SHP77 treated with DMSO at 0.1 percent for 48 hours (cell line): Measurements from ENCODE around the gene TMEM8B.

ENCODE experiments used
- DNase-seq: peaks from one replicate; lab custom pipeline; 2025; lab: John Stamatoyannopoulos, UW

The TMEM8B gene, protein sequence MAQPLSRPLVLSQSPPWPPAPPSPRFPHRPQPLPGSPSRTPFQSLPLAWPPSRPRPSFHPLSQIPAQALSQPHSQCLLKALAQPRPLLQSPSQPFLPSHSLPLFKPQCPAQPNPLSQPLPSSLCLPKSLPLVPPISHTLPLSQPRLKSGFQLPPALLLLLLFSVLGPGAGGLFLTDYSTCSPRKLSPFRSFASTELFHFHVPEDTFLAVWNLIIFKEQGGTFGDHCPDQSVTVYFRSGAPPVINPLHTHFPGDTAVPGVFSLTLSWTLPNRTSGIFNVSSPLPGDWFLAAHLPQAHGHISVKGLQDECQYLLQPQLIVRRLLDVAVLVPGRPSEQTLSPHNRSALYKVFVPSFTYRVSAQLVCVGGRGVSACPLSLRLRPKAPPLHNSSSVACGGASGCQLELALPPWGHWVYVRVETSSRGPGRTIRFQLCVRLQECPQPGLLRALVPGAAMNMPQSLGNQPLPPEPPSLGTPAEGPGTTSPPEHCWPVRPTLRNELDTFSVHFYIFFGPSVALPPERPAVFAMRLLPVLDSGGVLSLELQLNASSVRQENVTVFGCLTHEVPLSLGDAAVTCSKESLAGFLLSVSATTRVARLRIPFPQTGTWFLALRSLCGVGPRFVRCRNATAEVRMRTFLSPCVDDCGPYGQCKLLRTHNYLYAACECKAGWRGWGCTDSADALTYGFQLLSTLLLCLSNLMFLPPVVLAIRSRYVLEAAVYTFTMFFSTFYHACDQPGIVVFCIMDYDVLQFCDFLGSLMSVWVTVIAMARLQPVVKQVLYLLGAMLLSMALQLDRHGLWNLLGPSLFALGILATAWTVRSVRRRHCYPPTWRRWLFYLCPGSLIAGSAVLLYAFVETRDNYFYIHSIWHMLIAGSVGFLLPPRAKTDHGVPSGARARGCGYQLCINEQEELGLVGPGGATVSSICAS

DNA sequence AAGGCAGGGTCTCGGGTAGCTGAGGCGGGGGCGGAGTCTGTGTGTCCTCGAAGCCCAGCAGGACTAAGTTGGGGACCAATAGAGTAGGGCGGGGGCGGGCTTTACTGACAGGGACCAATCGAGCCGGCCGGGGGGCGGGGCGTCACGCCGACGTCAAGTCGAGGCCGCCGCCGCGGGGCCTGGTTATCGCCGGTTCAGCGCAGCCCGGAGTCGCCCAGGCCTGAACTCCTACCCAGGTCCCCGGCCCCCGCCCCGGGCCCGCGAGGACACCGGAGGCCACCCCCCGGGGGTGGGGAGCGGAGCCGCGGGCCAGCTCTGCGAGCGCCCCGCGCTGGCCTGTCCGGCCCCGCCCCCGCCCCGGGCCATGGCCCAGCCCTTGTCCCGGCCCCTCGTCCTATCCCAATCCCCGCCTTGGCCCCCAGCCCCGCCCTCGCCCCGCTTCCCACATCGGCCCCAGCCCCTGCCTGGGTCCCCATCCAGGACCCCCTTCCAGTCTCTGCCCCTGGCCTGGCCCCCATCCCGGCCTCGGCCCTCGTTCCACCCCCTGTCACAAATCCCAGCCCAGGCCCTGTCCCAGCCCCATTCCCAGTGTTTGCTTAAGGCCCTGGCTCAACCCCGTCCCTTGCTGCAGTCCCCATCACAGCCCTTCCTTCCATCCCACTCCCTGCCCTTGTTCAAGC is at the start of gene TMEM8B:
TSS of gene TMEM8B (plus strand) at position 145 of the 680 bp plus-strand sequence. CDS start at position 365, 220 bp downstream.
- DNase-seq = peak; percentile 19

DNA sequence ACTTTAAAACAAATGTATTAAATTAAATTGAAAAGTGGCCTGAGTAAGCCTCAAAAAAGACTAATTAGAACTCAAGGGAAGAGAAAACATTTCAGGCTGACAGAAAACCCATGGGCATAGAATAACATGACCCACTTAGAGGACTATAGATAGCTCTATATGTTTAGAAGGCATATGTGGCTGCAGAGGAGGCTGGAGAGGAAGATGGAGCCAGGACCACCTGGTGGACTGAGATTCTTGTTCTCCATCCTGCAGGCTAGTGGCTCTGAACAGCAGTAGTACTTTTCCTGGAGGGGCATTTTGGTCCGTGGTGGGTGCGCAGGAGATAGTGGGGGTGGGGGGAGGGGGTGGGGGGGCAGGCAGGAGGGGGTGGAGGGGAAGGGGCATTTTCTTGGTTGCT is 48.0 kb upstream of the TMEM8B start:
- DNase-seq = no peak

DNA sequence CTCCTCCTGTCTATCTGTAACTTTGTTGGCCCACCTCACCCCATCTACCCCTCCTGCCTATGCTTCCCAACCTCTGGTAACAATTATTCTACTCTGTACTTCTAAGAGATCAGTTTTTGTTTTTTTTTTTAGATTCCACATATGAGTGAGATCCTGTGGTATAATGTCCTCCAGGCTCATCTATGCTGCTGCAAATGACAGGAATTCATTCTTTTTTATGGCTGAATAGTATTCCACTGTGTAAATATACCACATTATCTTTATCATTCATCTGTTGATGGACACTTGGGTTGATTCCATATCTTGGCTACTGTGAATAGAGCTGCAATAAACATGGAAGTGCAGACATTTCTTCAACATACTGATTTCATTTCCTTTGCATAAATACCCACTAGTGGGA is 45.6 kb upstream of the TMEM8B start:
- DNase-seq = no peak

DNA sequence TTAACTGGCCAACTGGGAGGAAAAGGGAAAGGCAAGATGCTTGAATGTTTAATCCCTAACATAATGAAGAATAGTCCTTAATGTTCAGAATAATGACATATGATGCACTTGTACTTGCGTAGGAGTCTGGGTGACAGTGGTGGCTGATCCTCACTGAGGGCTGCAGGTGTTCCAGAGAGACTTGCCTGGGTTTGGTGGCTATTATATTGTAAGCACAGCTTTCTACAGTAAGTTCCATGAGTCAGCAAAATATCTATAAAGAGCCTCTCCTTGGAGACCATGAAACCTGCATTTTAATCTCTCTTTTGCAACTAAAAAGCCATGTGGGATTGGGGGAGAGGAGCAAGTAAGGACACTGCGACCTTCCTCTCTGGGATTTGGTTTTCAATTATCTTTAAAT is 39.5 kb upstream of the TMEM8B start:
- no peak for DNase-seq

DNA sequence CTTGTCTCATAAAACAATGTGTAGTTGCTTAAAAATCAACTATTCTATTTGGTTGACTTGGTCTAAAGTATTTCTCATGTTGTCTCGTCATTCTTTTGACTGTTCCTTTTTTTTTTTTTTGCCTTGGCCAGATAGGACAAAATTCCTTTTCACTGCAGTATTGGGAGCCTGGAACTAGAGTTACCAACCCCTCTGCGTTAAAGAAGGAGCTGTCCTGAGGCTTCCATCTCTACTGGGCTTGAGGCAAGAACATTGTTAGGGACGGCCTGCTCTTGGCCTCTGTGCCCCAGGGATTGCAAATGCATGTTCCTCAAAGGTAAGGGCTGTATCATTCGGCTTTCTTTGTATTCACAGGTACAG is 39.0 kb upstream of the TMEM8B start:
- no peak for DNase-seq

DNA sequence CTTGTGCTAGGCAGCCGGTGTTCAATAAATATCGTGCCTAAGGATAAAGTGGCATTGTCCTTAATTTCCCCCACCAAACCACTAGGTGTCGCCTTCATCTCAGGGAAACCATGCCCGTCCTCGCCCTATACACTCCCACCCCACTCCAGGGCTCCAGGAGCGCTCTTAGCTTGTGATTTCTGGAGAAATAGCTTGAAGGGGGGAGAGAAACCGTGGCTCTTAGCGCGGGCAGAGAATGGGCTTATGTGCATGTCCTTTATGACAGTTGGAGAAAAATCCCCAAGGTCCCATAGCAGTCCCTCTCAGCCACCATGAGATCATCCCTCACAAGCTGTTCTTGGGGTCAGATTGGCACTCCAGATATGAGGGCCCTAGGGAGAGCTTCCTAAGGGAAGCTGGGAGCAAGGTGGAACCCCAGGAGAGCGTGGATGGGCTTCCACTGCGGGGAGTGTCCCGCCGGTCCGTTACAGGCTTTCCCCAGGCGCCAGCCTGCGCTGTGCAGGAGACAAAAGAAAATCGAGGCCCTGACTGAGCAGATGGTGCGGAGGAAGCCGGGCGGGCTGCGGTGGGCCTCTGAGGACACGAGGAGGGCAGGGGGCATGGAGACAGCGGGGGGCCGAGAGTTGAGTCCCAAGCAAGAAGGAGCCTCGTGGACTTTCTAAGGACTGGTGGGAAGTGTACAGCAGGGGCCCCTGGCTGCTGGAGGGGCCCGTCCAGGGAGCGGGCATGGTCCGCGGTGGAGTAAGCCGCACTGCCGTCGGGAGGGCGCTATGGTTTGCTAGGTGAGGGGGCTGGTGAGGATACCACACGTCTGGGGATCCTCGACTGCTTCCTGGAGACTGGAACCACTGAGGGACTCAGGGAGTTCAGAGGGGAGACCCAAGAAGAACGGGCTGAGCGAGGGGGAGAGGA is 38.4 kb upstream of the TMEM8B start:
- DNase-seq = no peak

DNA sequence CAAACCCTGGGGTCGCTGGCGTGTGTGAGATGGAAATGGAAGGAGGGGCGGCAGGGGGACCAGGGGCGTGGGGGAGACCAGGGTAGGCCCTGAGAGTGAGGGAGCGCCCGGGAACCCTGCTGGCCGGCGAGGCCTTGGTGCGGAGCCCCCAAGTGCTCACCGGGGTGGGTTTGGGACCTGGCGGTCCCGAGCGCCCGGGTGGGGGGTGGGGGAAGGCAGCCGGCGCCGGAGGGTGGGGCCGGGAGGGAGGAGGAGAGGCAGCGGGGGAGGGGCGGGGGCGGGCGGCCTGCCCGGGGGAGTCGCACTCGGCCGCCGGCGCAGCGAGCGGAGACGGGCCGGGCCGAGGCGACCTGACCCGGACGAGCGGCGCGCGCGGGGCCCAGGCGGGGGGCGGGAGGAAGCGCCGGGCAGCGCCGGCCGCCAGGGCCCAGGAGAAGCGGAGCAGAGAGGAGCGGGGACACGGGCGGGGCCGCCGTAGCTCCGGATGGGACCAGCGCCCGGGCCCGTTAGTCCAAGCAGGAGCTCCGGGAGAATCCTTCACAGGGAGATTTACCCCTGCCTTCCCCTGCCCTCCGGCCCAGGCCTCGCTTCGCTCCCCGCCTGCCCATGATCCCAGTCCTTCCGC is 37.6 kb upstream of the TMEM8B start, which contains the start of gene NPR2:
TSS of gene NPR2 (plus strand) at position 295 of the 625 bp plus-strand sequence. CDS start 818 bp downstream, outside the sequence.
- DNase-seq = no peak

DNA sequence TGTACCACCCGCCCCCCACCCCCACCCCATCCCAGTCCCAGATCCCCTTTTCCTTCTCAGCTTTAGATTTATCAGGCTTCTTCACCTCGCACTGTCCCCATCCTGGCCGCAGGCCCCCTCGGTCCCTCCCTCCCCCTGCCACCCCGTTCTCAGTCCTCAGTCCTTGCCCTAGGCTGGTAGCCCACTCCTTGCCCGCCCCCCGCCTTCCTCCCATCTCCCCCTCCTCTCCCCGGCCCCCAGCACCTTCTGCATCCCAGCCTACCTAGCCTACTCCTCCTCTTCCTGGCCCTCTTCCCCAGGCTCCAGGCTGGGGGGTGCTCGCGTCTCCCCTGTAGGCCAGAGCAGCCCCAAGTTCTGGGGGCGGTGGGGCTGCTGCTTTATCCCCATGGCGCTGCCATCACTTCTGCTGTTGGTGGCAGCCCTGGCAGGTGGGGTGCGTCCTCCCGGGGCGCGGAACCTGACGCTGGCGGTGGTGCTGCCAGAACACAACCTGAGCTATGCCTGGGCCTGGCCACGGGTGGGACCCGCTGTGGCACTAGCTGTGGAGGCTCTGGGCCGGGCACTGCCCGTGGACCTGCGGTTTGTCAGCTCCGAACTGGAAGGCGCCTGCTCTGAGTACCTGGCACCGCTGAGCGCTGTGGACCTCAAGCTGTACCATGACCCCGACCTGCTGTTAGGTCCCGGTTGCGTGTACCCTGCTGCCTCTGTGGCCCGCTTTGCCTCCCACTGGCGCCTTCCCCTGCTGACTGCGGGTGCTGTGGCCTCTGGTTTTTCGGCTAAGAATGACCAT is 36.8 kb upstream of the TMEM8B start:
- DNase-seq = no peak

DNA sequence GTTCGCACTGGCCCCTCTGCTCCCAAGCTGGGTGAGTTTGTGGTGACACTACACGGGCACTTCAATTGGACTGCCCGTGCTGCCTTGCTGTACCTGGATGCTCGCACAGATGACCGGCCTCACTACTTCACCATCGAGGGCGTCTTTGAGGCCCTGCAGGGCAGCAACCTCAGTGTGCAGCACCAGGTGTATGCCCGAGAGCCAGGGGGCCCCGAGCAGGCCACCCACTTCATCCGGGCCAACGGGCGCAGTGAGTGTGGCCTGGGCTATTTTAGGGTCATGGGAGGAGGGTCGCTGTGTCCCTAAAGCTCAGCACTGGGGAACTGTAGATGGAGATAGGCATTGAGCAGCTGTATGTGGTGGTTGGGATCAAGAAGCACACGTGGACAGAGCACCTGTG is 36.2 kb upstream of the TMEM8B start:
- no peak for DNase-seq

DNA sequence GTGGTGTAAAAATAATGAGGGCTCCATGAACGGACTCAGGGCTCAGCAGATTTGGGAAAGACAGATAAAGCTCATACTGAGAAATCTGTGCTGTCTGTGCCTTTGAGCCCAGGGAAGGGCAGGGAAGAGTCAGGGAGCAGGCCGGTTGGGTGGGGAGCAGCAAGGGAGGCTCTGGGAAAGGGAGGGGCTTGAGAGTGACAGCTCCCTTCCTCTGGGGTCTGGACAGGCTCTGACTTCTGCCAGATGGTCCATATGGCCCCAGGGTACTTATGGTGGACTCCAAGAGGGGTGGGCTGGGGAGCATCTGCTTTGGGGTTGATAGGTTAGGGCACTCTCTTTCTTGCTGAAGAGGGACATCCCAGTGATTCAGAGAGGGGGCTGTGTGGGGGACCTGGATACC is 35.6 kb upstream of the TMEM8B start:
- DNase-seq = no peak

DNA sequence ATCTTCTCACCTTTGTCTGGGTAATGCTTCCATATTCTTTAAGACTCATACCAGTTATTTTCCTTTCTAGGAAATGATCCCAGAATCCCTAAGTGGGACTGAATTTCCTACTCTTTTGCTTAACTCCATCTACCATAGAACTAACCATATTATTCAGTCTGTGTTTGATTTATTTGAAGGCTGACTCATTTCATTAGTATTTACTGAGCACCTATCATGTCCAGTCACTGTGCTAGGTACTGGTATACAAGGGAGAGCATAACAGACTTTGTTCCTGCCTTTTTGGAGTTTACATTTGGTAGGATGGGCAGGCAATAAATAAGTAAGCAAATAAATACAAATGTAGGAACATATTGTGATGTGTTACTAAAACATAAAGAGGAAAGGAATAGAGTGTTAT is 33.3 kb upstream of the TMEM8B start:
- no peak for DNase-seq

DNA sequence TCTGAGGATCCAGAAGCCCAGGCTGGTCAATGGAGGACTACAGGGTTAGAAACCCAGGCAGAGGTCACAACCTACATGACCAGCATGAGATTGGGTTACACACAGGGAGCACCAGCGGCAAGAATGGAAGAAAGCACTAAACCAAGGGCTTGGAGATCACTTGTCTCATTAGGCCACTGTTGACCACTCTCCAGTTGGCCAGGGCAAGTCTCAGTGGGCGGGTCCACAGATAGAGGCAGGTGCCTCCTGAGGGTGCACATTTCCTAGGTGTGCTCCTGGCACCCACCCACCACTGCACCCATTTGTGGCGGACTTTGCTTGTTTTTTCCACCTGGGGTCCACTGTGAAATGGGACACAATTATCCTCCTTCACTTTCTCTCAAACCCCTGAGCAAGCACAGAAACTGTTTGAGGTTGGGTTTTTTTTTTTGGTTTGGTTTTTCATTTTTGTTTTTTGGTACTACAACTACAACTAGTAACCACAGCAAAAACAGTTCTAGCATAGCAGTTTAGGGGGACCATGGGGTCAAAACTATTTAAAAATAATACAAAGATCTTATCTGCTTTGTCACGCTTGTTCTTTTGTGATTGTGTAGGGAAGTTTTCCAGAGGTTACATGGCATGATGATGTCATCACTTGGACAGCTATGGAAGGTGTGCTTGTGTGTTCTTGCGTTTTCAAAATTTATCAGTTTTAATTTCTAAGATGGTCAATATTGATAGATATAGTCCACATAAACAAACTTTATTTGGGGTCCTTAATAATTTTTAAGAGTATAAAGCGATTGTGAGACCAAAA is 31.5 kb upstream of the TMEM8B start:
- DNase-seq = no peak

DNA sequence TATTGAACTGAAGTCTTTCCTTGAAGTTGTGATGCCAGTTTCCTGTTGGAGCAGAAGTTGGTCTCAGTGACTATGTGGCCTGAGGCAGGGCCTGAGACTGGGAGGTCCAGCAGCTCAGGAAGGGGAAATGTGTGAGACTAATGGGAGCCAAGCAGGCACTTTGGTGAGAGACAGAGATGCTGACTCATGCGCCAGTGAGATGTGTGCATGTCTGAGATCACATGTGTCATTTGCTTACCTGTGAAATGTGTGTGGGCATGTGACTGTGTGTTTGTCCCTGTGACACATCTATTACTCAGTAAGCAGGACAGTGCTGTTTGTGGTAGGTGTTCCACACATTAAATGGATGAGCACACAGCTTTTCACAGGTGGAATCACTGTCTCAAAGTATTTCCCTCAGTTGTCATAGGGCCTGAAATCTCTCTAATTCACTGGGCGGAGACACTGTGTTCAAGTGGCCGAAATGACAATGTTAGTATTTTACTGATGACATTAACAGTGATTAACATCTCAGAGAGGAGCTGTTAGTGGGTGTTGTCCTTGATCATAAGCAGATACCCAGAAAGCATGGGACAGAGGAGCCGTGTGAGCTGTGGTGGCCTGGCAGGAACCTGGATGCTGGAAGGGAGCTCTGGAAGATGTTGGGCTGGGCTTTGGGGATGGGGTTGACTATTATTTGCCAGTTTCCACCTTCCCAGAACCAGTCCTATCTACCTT is 30.2 kb upstream of the TMEM8B start:
- no peak for DNase-seq

DNA sequence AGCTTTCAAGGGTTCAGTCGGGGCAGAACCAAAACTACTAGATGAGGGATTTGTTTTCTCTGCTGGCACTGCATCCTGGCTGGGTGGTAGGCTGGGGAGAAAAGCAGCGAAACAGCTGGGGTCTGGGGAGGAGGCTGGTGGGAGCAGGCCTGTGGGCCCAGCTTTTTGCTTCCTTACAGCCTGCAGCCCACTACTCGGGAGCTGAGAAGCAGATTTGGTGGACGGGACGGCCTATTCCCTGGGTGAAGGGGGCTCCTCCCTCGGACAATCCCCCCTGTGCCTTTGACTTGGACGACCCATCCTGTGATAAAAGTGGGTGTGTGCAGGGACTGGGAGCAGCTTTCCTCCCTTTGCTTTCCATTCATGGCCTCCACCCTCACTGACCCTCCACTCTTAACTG is 28.5 kb upstream of the TMEM8B start:
- DNase-seq = no peak

DNA sequence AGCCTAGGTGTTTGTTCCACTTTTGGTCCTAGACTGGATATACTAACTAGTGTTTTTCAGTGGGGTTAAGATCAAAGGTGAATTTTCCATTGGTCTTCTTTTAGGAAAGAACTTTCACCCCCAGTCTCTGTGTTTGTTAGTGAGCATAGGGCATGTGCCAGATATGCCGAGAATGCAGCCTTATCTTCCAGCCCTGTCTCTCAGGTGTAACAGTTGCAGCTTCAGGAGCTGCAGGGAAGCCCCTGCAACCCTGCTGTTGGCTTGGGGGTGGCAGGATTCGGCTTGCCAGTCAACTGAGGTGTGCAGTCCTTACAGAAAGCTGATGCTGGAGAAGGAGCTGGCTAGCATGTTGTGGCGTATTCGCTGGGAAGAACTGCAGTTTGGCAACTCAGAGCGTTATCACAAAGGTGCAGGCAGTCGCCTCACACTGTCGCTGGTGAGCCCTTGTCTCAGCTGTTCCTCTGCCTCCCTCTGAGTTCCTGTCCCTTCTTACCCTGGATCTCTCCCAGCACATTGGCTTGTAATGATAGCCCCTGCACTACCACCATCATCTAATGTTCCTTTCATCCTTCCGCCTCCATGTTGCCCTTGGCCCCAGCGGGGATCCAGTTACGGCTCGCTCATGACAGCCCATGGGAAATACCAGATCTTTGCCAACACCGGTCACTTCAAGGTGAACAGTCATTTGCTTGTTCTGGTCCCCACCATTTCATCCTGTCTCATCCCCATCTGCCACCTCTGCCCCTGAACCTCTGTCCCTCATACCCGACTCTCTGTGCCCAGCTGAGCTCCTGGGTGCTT is 27.5 kb upstream of the TMEM8B start:
- no peak for DNase-seq

DNA sequence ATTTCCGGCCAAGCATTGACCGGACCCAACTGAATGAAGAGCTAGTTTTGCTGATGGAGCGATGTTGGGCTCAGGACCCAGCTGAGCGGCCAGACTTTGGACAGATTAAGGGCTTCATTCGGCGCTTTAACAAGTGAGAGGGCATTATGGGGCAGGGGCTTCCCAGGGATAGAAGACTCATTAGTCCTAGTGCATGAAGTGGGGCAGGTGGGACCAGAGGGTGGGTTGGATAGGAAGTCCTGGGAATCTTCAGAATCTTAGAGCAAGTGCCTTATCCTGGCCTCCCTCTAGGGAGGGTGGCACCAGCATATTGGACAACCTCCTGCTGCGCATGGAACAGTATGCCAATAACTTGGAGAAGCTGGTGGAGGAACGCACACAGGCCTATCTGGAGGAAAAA is 22.9 kb upstream of the TMEM8B start:
- no peak for DNase-seq

DNA sequence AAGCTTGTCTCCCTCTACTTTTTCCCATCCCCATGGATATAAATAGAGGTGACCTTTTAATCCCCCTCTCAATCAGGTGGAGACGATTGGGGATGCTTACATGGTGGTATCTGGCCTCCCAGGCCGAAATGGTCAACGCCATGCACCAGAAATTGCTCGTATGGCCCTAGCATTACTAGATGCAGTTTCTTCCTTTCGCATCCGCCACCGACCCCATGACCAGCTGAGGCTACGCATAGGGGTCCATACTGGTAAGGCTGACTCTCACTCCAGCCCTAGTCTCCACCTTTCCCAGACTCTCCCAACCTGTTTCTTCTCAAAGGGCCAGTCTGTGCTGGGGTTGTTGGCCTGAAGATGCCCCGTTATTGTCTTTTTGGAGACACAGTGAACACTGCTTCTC is 20.6 kb upstream of the TMEM8B start:
- no peak for DNase-seq

DNA sequence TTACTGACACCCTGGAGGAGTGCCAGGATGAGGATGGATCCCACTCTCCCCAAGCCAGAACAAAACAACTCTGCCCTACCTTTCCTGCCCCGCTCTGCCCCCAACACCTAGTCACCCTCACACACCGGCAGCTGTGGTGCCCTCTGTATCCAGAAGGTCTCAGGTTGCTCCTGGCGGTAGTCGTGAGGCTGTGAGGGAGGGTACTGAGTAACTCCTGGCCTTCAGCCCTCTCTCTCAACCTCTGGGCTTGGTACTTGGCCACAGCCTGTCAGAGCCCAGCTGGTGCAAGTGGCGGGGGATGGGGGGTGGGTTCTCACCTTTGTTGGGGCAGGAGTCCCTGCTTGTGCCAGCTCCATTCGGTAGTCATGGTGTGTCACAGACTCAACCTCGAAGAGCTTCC is 18.9 kb upstream of the TMEM8B start:
- no peak for DNase-seq
